Skeletal muscle tissue (tissue), 4 donors: ENCODE data around the gene ORC1. TPM values are rescaled to one million over a fixed set of nuclear protein-coding genes. Genes with fewer than 3 reads are reported as not detected.

Experiments used
- H3K27ac ChIP-seq: one replicate; pipeline ENCODE4 v1.7.0; 2013; ENCODE audit warnings: mild to moderate bottlenecking, low read depth, low read length, inconsistent platforms
- H3K27me3 ChIP-seq, 3 donors: one replicate each; pipeline ENCODE4 v1.7.0; 2013; ENCODE audit warnings: low read length in 3 of 3; ENCODE audit not compliant: control insufficient read depth in 3 of 3, insufficient read depth in 3 of 3
- H3K36me3 ChIP-seq, 3 donors: one replicate each; pipeline ENCODE4 v1.7.0; 2013; ENCODE audit warnings: low read length in 3 of 3; ENCODE audit not compliant: control insufficient read depth in 3 of 3, insufficient read depth in 3 of 3
- H3K4me1 ChIP-seq, 3 donors: one replicate each; pipeline ENCODE4 v1.7.0; 2013; ENCODE audit warnings: low read length in 3 of 3, mild to moderate bottlenecking in 3 of 3; ENCODE audit not compliant: control insufficient read depth in 3 of 3, insufficient read depth in 3 of 3
- H3K4me3 ChIP-seq, 3 donors: one replicate each; pipeline ENCODE4 v1.7.0; 2013; ENCODE audit warnings: low read length in 3 of 3
- H3K9ac ChIP-seq, 3 donors: one replicate each; pipeline ENCODE4 v1.7.0; 2013; ENCODE audit warnings: low read length in 3 of 3, mild to moderate bottlenecking in 3 of 3, moderate library complexity in 2 of 3, low read depth in 1 of 3
- H3K9me3 ChIP-seq, 3 donors: one replicate each; pipeline ENCODE4 v1.7.0; 2013; ENCODE audit warnings: low read length in 3 of 3; ENCODE audit not compliant: control insufficient read depth in 3 of 3
- total RNA-seq: library from RNA; depleted of rRNA; stranded (reverse); fragments of >200 nt; gene quantifications from one replicate; pipeline ENCODE4 v1.2.3, GENCODE V29; 2014
- donor health status: Osteomylitis.

Gene ORC1
- total RNA-seq, 1 donor from 2014 or later, result 1.6 TPM

- Histone ChIP-seq H3K27me3 (no peaks in the 10 kb centered on the region), H3K9me3 (no peaks in the 10 kb centered on the region), H3K4me3 (no peak overlapping the region), H3K4me1 (no peaks in the 10 kb centered on the region), H3K9ac (no peak overlapping the region), H3K36me3 (peaks cover 0 to 2% (median 0%) of the 10 kb centered on the region in 3 donors), H3K27ac (no peak overlapping the region)
Observed at GRCh38 chr1:52325786-52326185, 78.4 kb downstream of the ORC1 start.

- peaks cover 0 to 2% (median 0%) of the 10 kb centered on the region in 3 donors for H3K36me3 ChIP-seq
- no peaks in the 10 kb centered on the region for H3K27me3 ChIP-seq
- H3K27ac ChIP-seq, result no peak overlapping the region
- H3K9me3 ChIP-seq, result no peaks in the 10 kb centered on the region
- H3K4me3 ChIP-seq, result no peak overlapping the region
- H3K9ac ChIP-seq, result no peak overlapping the region
- no peaks in the 10 kb centered on the region for H3K4me1 ChIP-seq
Observed at GRCh38 chr1:52323731-52324130, 80.5 kb downstream of the ORC1 start.

Other genes with a start within 250 kb of the ORC1 start
- 10.4 TPM for gene CC2D1B, start 38.2 kb downstream of the ORC1 start, total RNA-seq
- gene PRPF38A, start 179 bp upstream of the ORC1 start, total RNA-seq, result 10.4 TPM
- gene TUT4, start 148.7 kb upstream of the ORC1 start, total RNA-seq, result 103 TPM
- gene GPX7, start 197.9 kb upstream of the ORC1 start, total RNA-seq, result 96.0 TPM
- gene SHISAL2A, start 228.7 kb upstream of the ORC1 start, total RNA-seq, result 0.52 TPM